Liver (tissue), 3 donors: ENCODE results near the gene CXCR3.

ENCODE experiments used
- ATF3 ChIP-seq: IDR thresholded peaks from 2 replicates; pipeline ENCODE4 v1.6.1; 2016; ENCODE audit warnings: antibody characterized with exemption
- CTCF ChIP-seq: fragments of 150-350 bp; IDR thresholded peaks from 2 replicates; pipeline ENCODE4 v1.5.1; 2017; ENCODE audit warnings: improper control_type of control experiment, low read depth, low read length; ENCODE audit not compliant: missing input control
- EGR1 ChIP-seq, 2 donors: IDR thresholded peaks; 2 replicates each; pipeline ENCODE4 v1.6.1; 2016 to 2018; ENCODE audit warnings: antibody characterized with exemption in 2 of 2, low read depth in 2 of 2
- GABPA ChIP-seq, 2 donors: IDR thresholded peaks in 1 of 2; conservative IDR thresholded peaks in 1 of 2; 2 replicates each; pipeline ENCODE4 v1.6.1; 2016; ENCODE audit warnings: antibody characterized with exemption in 2 of 2, mild to moderate bottlenecking in 1 of 2, moderate library complexity in 1 of 2
- RAD21 ChIP-seq, 2 donors: IDR thresholded peaks; 2 replicates each; pipeline ENCODE4 v1.6.1; 2016; ENCODE audit warnings: antibody characterized with exemption in 2 of 2, mild to moderate bottlenecking in 2 of 2
- REST ChIP-seq: IDR thresholded peaks from 2 replicates; pipeline ENCODE4 v1.6.1; 2016; ENCODE audit warnings: antibody characterized with exemption, mild to moderate bottlenecking
- TAF1 ChIP-seq: conservative IDR thresholded peaks from 2 replicates; pipeline ENCODE4 v1.6.1; 2016; ENCODE audit warnings: antibody characterized with exemption, mild to moderate bottlenecking
- YY1 ChIP-seq: IDR thresholded peaks from 2 replicates; pipeline ENCODE4 v1.6.1; 2016; ENCODE audit warnings: antibody characterized with exemption, mild to moderate bottlenecking
- donor health status: healthy.
- donor health status: healthy.

- no peak for TF ChIP-seq EGR1 (IDR thresholded peaks at IDR 0.05; ENCODE audit: low read depth in 2 of 2)
- TF ChIP-seq CTCF = no peak
- TF ChIP-seq TAF1 = no peak
- no peak for TF ChIP-seq YY1
- no peak for TF ChIP-seq ATF3
- no peak for TF ChIP-seq REST
- TF ChIP-seq GABPA (IDR thresholded peaks at IDR 0.05 in 1 of 2, conservative IDR thresholded peaks at IDR 0.05 in 1 of 2) = no peak
- no peak for TF ChIP-seq RAD21 (IDR thresholded peaks at IDR 0.05)
Observed at GRCh38 chrX:71667328-71668247, 49.3 kb upstream of the CXCR3 start, which contains the start of gene LOC101059915.
